Activated naive CD8-positive, alpha-beta T cell treated with anti-CD3 and anti-CD28 coated beads, Interleukin-2, amount 50 U/mL, for 24 hours (primary cell): Measurements from ENCODE around the gene NCOA1.
A peak's percentile ranks its signal among the peaks of the same experiment; 100 is the strongest.
"Not testable (repeated sequence)": the region's sequence is repeated elsewhere in the genome, so short reads cannot be mapped to it uniquely, and the experiment has no call there.

Source experiments
- ATAC-seq: fragments of 150-1000 bp; cut with Tn5 transposase; one replicate; pipeline ENCODE4 v1.10.0; 2021
- DNase-seq: peaks from one replicate; pipeline ENCODE4 v3.0.0; 2021
- H3K27ac Mint-ChIP-seq: one replicate; pipeline ENCODE4 v1.8.0; 2021; ENCODE audit warnings: mild to moderate bottlenecking, mixed read lengths
- H3K27me3 Mint-ChIP-seq: one replicate; pipeline ENCODE4 v1.8.0; 2021; ENCODE audit warnings: mixed read lengths
- H3K36me3 Mint-ChIP-seq: one replicate; pipeline ENCODE4 v1.8.0; 2021; ENCODE audit warnings: low read depth, mixed read lengths
- H3K4me1 Mint-ChIP-seq: one replicate; pipeline ENCODE4 v1.8.0; 2021; ENCODE audit warnings: mixed read lengths
- H3K4me3 Mint-ChIP-seq: one replicate; pipeline ENCODE4 v1.8.0; 2021; ENCODE audit warnings: mild to moderate bottlenecking, moderate library complexity, mixed read lengths
- H3K9me3 Mint-ChIP-seq: one replicate; pipeline ENCODE4 v1.8.0; 2021; ENCODE audit warnings: mixed read lengths

Gene NCOA1

GRCh38 chr2:24652265-24653182 is 161.5 kb downstream of the NCOA1 start:
- Mint-ChIP-seq H3K36me3 (peaks cover 5% of the 10 kb centered on the region), H3K9me3 (peaks cover 3% of the 10 kb centered on the region), H3K4me3 (no peak overlapping the region), H3K4me1 (peaks cover 12% of the 10 kb centered on the region), H3K27ac (no peak overlapping the region), H3K27me3 (no peaks in the 10 kb centered on the region)
- no peak for ATAC-seq
- DNase-seq: no peak

- no peak overlapping the region for H3K4me3 Mint-ChIP-seq
- ATAC-seq (no peak), DNase-seq (no peak)
- no peaks in the 10 kb centered on the region for H3K27me3 Mint-ChIP-seq
- peaks cover 7% of the 10 kb centered on the region for H3K4me1 Mint-ChIP-seq
- H3K36me3 Mint-ChIP-seq: peaks cover 6% of the 10 kb centered on the region
- no peak overlapping the region for H3K27ac Mint-ChIP-seq
- H3K9me3 Mint-ChIP-seq: no peaks in the 10 kb centered on the region
These were observed 166.8 kb downstream of the NCOA1 start for GRCh38 chr2:24657818-24658217.

- ATAC-seq: no peak
- peaks cover 3% of the 10 kb centered on the region for H3K4me1 Mint-ChIP-seq
These were observed 167.6 kb downstream of the NCOA1 start for GRCh38 chr2:24658531-24659202.

GRCh38 chr2:24659862-24660261 is 168.8 kb downstream of the NCOA1 start:
- H3K9me3 Mint-ChIP-seq: no peaks in the 10 kb centered on the region
- H3K4me3 Mint-ChIP-seq: no peak overlapping the region
- H3K27me3 Mint-ChIP-seq: no peaks in the 10 kb centered on the region
- H3K36me3 Mint-ChIP-seq: peaks cover 8% of the 10 kb centered on the region
- H3K27ac Mint-ChIP-seq: no peak overlapping the region
- DNase-seq (no peak), ATAC-seq (no peak)
- peaks cover 4% of the 10 kb centered on the region for H3K4me1 Mint-ChIP-seq

More at GRCh38 chr2:24658531-24659202, 167.6 kb downstream of the NCOA1 start:
- peaks cover 6% of the 10 kb centered on the region for H3K36me3 Mint-ChIP-seq
- no peak overlapping the region for H3K4me3 Mint-ChIP-seq
- no peaks in the 10 kb centered on the region for H3K9me3 Mint-ChIP-seq
- H3K27ac Mint-ChIP-seq: no peak overlapping the region
- no peaks in the 10 kb centered on the region for H3K27me3 Mint-ChIP-seq
- DNase-seq: no peak

GRCh38 chr2:24667542-24667941 is 176.5 kb downstream of the NCOA1 start:
- Mint-ChIP-seq H3K36me3 (peaks cover 14% of the 10 kb centered on the region), H3K9me3 (no peaks in the 10 kb centered on the region), H3K4me3 (no peak overlapping the region), H3K4me1 (peaks cover 5% of the 10 kb centered on the region), H3K27ac (no peak overlapping the region), H3K27me3 (no peaks in the 10 kb centered on the region)
- ATAC-seq (no peak), DNase-seq (no peak)

GRCh38 chr2:24671230-24671629 is 180.2 kb downstream of the NCOA1 start:
- ATAC-seq: no peak
- H3K4me1 Mint-ChIP-seq: peaks cover 11% of the 10 kb centered on the region
- H3K4me3 Mint-ChIP-seq: no peak overlapping the region
- no peaks in the 10 kb centered on the region for H3K9me3 Mint-ChIP-seq
- H3K27me3 Mint-ChIP-seq: no peaks in the 10 kb centered on the region
- no peak for DNase-seq
- peaks cover 19% of the 10 kb centered on the region for H3K36me3 Mint-ChIP-seq
- H3K27ac Mint-ChIP-seq: no peak overlapping the region

- Mint-ChIP-seq H3K36me3 (peaks cover 23% of the 10 kb centered on the region), H3K4me3 (no peak overlapping the region), H3K27me3 (no peaks in the 10 kb centered on the region), H3K27ac (no peak overlapping the region), H3K4me1 (peaks cover 11% of the 10 kb centered on the region), H3K9me3 (no peaks in the 10 kb centered on the region)
- peak; percentile 28 for ATAC-seq
- no peak for DNase-seq
These were observed 181.5 kb downstream of the NCOA1 start for GRCh38 chr2:24672589-24672988.

GRCh38 chr2:24675338-24675737 is 184.3 kb downstream of the NCOA1 start:
- DNase-seq (no peak), ATAC-seq (no peak)
- no peak overlapping the region for H3K27ac Mint-ChIP-seq
- H3K36me3 Mint-ChIP-seq: peaks cover 31% of the 10 kb centered on the region
- H3K27me3 Mint-ChIP-seq: no peaks in the 10 kb centered on the region
- H3K4me1 Mint-ChIP-seq: peaks cover 11% of the 10 kb centered on the region
- H3K9me3 Mint-ChIP-seq: no peaks in the 10 kb centered on the region
- H3K4me3 Mint-ChIP-seq: no peak overlapping the region

- Mint-ChIP-seq H3K36me3 (peaks cover 33% of the 10 kb centered on the region), H3K27ac (no peak overlapping the region), H3K27me3 (no peaks in the 10 kb centered on the region), H3K4me3 (no peak overlapping the region), H3K9me3 (no peaks in the 10 kb centered on the region), H3K4me1 (peaks cover 11% of the 10 kb centered on the region)
- ATAC-seq (no peak), DNase-seq (no peak)
These were observed 185.4 kb downstream of the NCOA1 start for GRCh38 chr2:24676493-24676892.

- ATAC-seq, H3K27ac Mint-ChIP-seq, DNase-seq, H3K9me3 Mint-ChIP-seq, H3K27me3 Mint-ChIP-seq, H3K4me3 Mint-ChIP-seq, H3K4me1 Mint-ChIP-seq: not testable (repeated sequence)
- peaks cover 33% of the 10 kb centered on the region for H3K36me3 Mint-ChIP-seq
These were observed 187.0 kb downstream of the NCOA1 start for GRCh38 chr2:24678066-24678465.

- H3K4me1 Mint-ChIP-seq: no peaks in the 10 kb centered on the region
- no peak overlapping the region for H3K4me3 Mint-ChIP-seq
- no peaks in the 10 kb centered on the region for H3K27me3 Mint-ChIP-seq
- peaks cover 29% of the 10 kb centered on the region for H3K36me3 Mint-ChIP-seq
- no peak for ATAC-seq
- H3K27ac Mint-ChIP-seq: no peak overlapping the region
- no peaks in the 10 kb centered on the region for H3K9me3 Mint-ChIP-seq
- DNase-seq: no peak
These were observed 189.1 kb downstream of the NCOA1 start for GRCh38 chr2:24680196-24680595.

GRCh38 chr2:24682304-24682703 is 191.2 kb downstream of the NCOA1 start:
- ATAC-seq (no peak), DNase-seq (no peak)
- Mint-ChIP-seq H3K9me3 (no peaks in the 10 kb centered on the region), H3K27me3 (no peaks in the 10 kb centered on the region), H3K4me1 (no peaks in the 10 kb centered on the region), H3K36me3 (peaks cover 28% of the 10 kb centered on the region), H3K27ac (no peak overlapping the region), H3K4me3 (no peak overlapping the region)

- peaks cover 29% of the 10 kb centered on the region for H3K36me3 Mint-ChIP-seq
- no peak overlapping the region for H3K4me3 Mint-ChIP-seq
- DNase-seq: no peak
- ATAC-seq: no peak
- peak overlapping the region; percentile 9 for H3K27ac Mint-ChIP-seq
- no peaks in the 10 kb centered on the region for H3K9me3 Mint-ChIP-seq
- no peaks in the 10 kb centered on the region for H3K27me3 Mint-ChIP-seq
- no peaks in the 10 kb centered on the region for H3K4me1 Mint-ChIP-seq
These were observed 192.4 kb downstream of the NCOA1 start for GRCh38 chr2:24683408-24683807.

- ATAC-seq (no peak), DNase-seq (no peak)
- Mint-ChIP-seq H3K36me3 (peaks cover 34% of the 10 kb centered on the region), H3K4me3 (no peak overlapping the region), H3K9me3 (no peaks in the 10 kb centered on the region), H3K27ac (no peak overlapping the region), H3K4me1 (no peaks in the 10 kb centered on the region), H3K27me3 (no peaks in the 10 kb centered on the region)
These were observed 199.5 kb downstream of the NCOA1 start for GRCh38 chr2:24690524-24690923.

- Mint-ChIP-seq H3K9me3 (no peaks in the 10 kb centered on the region), H3K4me3 (no peak overlapping the region), H3K36me3 (peaks cover 31% of the 10 kb centered on the region), H3K27me3 (no peaks in the 10 kb centered on the region), H3K27ac (no peak overlapping the region), H3K4me1 (no peaks in the 10 kb centered on the region)
- DNase-seq (no peak), ATAC-seq (no peak)
These were observed 200.8 kb downstream of the NCOA1 start for GRCh38 chr2:24691806-24692205.
